PC-9 (cell line): Measurements from ENCODE around the gene PPP2CA.

Experiments used
- CTCF ChIP-seq: fragments of 200-600 bp; sonication (generic); conservative IDR thresholded peaks from 2 replicates; pipeline ENCODE4 v1.6.1; 2017; ENCODE audit warnings: mixed run types, antibody characterized with exemption, mild to moderate bottlenecking, moderate library complexity
- EZH2 ChIP-seq: fragments of 200-600 bp; sonication (generic); IDR thresholded peaks from 2 replicates; pipeline ENCODE4 v1.8.0; 2017; ENCODE audit warnings: antibody characterized with exemption, low read depth

GRCh38 chr5:134146651-134147518, 79.0 kb downstream of the PPP2CA start:
- TF ChIP-seq CTCF = no peak
- no peak for TF ChIP-seq EZH2
